ENCODE data around the gene ILDR2. TPM values are rescaled to one million over a fixed set of nuclear protein-coding genes. Genes with fewer than 3 reads are reported as not detected.

ILDR2 gene, protein sequence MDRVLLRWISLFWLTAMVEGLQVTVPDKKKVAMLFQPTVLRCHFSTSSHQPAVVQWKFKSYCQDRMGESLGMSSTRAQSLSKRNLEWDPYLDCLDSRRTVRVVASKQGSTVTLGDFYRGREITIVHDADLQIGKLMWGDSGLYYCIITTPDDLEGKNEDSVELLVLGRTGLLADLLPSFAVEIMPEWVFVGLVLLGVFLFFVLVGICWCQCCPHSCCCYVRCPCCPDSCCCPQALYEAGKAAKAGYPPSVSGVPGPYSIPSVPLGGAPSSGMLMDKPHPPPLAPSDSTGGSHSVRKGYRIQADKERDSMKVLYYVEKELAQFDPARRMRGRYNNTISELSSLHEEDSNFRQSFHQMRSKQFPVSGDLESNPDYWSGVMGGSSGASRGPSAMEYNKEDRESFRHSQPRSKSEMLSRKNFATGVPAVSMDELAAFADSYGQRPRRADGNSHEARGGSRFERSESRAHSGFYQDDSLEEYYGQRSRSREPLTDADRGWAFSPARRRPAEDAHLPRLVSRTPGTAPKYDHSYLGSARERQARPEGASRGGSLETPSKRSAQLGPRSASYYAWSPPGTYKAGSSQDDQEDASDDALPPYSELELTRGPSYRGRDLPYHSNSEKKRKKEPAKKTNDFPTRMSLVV
- total RNA-seq, result 1 to 10 TPM; 6.8 to 8.4 TPM

DNA sequence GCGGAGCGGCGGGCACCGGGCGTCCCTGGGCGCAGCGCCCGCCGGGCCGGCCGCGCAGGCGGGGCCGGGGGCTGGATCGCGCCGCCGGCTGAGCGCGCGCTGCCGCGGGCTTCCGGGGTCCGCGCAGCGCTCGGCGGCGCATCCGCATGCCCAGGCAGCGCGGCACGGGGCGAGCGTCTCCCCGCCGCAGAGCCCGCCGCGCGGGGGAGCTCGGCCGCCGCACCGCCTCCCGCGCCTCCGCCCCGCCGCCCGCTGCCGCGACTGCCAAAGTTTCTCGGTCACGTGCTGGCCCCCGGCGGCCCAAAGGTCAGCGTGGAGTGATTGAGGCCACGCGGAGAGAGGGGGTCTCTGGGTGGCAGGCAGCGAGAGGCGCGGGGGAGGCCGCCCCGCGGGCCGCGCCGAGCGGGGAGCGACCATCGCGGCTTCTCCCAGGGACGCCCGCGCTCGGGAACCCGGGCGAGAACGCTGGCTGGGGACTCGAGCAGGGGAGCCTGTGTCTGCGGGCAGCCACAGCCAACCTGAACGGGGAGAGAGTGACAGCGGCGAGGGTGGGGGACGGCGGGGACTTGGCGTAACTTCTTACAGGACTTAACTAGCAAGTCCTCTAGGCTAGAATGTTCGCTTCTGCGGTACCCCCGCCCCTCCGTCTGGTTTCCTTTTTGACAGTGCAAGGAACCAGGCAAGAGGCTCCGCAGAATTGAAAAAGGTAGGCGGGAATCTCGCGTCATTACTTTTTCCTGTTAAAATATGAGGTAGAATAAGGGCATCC is at the start of gene ILDR2:
TSS of gene ILDR2 (minus strand) at position 180 of the 769 bp plus-strand sequence. CDS start 272 bp downstream, outside the sequence.
- Mint-ChIP-seq H3K4me3 (peak within 1 kb of the TSS; percentile 83), H3K9me3 (no peaks in the 10 kb centered on the region), H3K27ac (peak within 1 kb of the TSS; percentile 83), H3K27me3 (peaks cover 35% of the 10 kb centered on the region), H3K36me3 (ENCODE audit: low read depth) (peaks cover 3% of the 10 kb centered on the region), H3K4me1 (peaks cover 45% of the 10 kb centered on the region)
- ChIA-PET POLR2A (interaction anchor here (0.6 kb wide), 1 partner anchor 70 kb away, joined by 3 read pairs; no protein-coding TSS in a partner anchor), CTCF (interaction anchor here (0.6 to 1.9 kb wide), 4 partner anchors 8 to 69 kb away, joined by 4 to 9 read pairs (median 4); no protein-coding TSS in a partner anchor)
- DNase-seq, result peak; percentile 60

DNA sequence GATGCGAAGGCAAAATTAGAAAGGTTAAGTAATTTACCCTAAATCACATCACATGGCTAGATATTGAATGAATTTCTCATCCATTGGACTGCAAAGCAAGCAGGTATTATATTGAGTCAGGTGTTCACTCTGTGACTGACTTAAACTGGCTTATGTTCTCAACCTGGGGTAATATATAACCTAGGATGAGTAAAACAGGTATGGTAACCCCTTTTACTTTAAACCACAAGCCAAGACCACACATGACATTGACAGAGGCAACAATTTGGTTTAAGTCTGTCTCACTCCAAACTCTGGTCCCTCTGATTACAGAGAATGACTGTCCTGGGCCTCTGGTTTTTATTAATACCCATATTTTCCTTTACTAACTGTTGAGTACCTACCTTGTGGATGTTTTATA is 47.0 kb upstream of the ILDR2 start:
- Mint-ChIP-seq H3K4me3 (no peak overlapping the region), H3K27ac (no peak overlapping the region), H3K27me3 (peaks cover 19% of the 10 kb centered on the region), H3K36me3 (ENCODE audit: low read depth) (no peaks in the 10 kb centered on the region), H3K9me3 (no peaks in the 10 kb centered on the region), H3K4me1 (no peaks in the 10 kb centered on the region)
- POLR2A ChIA-PET, result no interaction called here
- no peak for DNase-seq
- CTCF ChIA-PET, result interaction anchor here (0.6 kb wide), 1 partner anchor 198 kb away, joined by 4 read pairs; the partner anchor contains the start of gene POU2F1

DNA sequence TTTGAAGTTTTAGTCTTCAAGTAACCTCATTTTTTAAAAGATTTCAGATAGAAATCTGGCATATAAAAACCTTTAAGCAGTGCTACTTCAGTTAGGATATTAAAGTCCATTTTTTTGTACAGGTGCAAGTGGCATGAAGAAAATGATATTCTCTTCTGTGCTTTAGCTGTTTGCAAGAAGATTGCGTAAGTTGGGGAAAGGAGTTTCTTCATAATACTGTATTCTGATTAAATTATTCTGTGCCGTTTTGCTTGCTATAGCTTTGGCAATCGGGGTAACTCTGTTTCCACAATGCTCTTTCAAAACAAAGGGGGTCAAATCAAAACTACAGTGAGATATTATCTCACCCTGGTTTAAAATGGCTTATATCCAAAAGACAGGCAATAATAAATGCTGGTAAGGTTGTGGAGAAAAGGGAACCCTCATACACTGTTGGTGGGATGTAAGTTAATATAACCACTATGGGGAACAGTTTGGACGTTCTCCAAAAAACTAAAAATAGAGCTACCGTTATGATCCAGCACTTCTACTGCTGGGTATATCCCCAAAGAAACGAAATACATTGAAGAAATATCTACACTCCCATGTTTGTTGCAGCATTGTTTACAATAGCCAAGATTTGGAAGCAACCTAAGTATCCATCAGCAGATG is 40.9 kb upstream of the ILDR2 start:
- CTCF ChIA-PET, result interaction anchor here (0.8 kb wide), 1 partner anchor 51 kb away, joined by 3 read pairs; no protein-coding TSS in a partner anchor
- Mint-ChIP-seq H3K27me3 (peaks cover 20% of the 10 kb centered on the region), H3K4me3 (no peak overlapping the region), H3K9me3 (no peaks in the 10 kb centered on the region), H3K4me1 (peaks cover under 1% of the 10 kb centered on the region), H3K36me3 (ENCODE audit: low read depth) (no peaks in the 10 kb centered on the region), H3K27ac (no peak overlapping the region)
- POLR2A ChIA-PET, result no interaction called here
- DNase-seq, result no peak

DNA sequence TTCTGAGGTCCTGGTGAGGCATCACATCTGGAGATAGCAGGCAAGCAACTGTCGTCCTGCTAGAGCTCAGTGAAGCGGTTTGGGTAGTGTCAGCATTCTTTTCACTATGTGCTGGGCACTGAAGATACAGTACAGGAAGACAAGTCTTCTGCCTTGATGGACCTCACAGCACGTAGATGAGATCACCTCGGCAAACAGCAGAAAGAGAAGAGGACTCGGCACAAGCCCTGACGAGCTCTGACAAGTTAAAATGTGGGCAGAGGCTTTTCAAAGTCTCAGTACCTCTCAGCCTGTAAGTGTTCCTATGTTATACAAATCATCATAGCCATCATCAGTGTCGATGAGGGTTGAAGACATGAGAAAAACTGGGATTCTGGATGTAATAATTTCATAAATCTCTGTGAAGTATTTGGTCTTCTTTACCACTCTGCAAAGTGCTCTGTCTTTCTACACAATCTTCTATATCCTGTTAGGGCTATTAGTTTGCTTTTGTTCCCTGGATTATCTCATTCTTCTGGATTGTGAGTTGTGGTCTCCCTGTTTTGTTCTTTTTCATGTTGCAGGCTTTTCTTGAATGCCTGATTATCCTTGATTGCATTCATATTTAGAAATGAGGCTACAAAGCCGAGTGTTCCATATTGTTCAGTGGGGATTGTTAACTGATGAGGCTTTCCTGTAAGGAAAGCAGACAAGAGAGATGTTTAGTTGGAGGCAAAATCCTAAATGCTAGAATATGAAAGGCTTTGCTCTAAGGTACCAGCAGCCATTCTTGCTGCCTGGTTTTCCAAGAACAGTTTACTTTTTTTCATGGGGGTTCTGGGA is 38.0 kb upstream of the ILDR2 start:
- H3K9me3 Mint-ChIP-seq, result no peaks in the 10 kb centered on the region
- POLR2A ChIA-PET, result no interaction called here
- H3K27ac Mint-ChIP-seq, result no peak overlapping the region
- no peak overlapping the region for H3K4me3 Mint-ChIP-seq
- CTCF ChIA-PET, result no interaction called here
- H3K27me3 Mint-ChIP-seq, result peaks cover 25% of the 10 kb centered on the region
- no peaks in the 10 kb centered on the region for H3K36me3 Mint-ChIP-seq (ENCODE audit: low read depth)
- H3K4me1 Mint-ChIP-seq, result peaks cover 7% of the 10 kb centered on the region
- no peak for DNase-seq

DNA sequence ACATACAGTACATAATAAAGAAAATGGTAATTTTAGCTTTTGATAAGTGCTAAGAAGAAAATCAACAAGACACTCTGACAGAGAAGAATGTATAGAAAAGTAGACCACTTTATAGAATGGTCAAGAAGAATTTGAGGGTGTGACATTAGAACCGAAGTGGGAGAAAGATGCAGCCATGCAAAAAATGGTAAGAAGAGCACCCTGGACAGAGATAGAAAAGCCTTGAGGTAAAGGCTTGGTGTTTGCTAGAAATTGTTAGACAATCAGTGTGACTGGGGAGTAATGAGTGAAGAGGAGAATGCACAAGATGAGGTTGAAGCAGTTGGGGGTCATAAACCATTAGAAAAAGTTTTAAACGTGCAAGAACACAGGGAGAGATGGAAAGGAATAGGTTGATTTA is 37.2 kb upstream of the ILDR2 start:
- no peak overlapping the region for H3K4me3 Mint-ChIP-seq
- H3K27me3 Mint-ChIP-seq, result peaks cover 27% of the 10 kb centered on the region
- H3K4me1 Mint-ChIP-seq, result peaks cover 7% of the 10 kb centered on the region
- POLR2A ChIA-PET, result no interaction called here
- CTCF ChIA-PET, result no interaction called here
- H3K27ac Mint-ChIP-seq, result no peak overlapping the region
- no peak for DNase-seq
- no peaks in the 10 kb centered on the region for H3K36me3 Mint-ChIP-seq (ENCODE audit: low read depth)
- H3K9me3 Mint-ChIP-seq, result no peaks in the 10 kb centered on the region

DNA sequence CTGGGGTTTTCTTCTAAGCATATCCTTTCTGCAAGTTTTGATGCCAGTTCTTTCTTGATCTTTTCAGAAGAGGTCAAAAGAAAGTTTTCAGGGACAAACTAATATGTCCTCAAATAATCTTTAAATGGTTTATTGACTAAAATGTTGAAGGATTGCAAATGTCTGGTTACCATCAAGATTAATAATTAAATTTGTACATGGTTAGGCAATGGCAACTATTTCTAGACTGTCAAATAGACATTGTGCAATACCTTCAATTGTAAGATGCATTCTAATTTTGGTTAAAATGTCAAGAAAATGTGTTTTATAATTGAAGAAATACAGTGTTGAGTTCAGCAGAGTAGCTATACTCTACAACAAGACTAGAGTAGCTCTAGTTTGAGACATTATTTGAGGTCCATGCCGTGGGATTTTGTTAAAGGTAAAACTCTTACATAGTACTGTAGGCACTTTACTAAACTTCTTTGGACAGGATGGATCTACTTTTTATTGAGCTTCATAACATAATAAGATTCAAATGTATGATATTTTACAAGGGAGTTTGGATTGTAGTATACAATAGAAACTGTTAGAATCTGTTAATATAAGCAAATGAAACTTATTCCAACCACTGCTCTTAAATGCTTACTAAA is 36.3 kb upstream of the ILDR2 start:
- Mint-ChIP-seq H3K36me3 (ENCODE audit: low read depth) (no peaks in the 10 kb centered on the region), H3K27me3 (peaks cover 29% of the 10 kb centered on the region), H3K4me1 (peaks cover 7% of the 10 kb centered on the region), H3K9me3 (no peaks in the 10 kb centered on the region), H3K27ac (no peak overlapping the region), H3K4me3 (no peak overlapping the region)
- ChIA-PET POLR2A (no interaction called here), CTCF (no interaction called here)
- no peak for DNase-seq

DNA sequence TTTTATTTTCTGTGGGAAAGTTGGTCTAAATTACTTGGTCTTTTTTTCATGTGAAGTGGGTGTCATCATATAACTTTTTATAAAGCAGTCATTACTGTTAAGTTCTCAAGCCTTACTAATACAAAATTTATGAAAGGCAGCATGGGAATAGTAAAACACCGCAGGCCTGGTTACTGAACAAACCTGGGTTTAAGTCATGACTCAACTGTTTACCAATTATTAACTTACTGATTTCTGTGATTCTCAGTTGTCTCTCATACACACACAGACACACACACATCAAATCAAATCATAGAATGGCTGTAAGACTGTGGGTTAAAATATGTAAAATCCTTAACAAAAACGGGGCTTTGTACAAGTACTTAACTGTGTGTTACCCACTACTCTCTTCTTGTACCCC is 28.4 kb upstream of the ILDR2 start:
- DNase-seq, result no peak
- H3K27me3 Mint-ChIP-seq, result peaks cover 17% of the 10 kb centered on the region
- H3K36me3 Mint-ChIP-seq (ENCODE audit: low read depth), result peaks cover 3% of the 10 kb centered on the region
- peaks cover 15% of the 10 kb centered on the region for H3K9me3 Mint-ChIP-seq
- ChIA-PET POLR2A (no interaction called here), CTCF (no interaction called here)
- H3K4me1 Mint-ChIP-seq, result peaks cover 16% of the 10 kb centered on the region
- H3K27ac Mint-ChIP-seq, result no peak overlapping the region
- H3K4me3 Mint-ChIP-seq, result no peak overlapping the region

DNA sequence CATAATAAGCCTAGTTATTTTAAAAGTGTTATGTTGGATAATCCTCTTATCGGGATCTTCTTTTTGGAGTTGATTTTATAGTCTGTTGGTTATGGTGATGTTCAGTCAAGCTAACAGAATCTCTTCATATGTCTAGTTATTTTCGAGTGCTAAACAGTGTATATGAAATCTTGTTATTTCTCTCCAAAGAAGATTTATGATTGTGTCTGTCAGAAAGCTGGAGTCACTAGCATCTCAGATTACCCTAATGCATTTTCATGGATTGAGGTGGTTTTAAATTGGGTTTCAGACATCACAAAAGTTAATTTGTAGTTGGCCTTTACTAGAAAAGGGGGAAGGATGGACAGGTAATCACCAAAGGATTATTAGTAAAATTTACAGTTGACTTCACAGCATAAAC is 27.0 kb upstream of the ILDR2 start:
- H3K27me3 Mint-ChIP-seq, result peaks cover 14% of the 10 kb centered on the region
- no peak for DNase-seq
- H3K4me1 Mint-ChIP-seq, result peaks cover 16% of the 10 kb centered on the region
- peaks cover 15% of the 10 kb centered on the region for H3K9me3 Mint-ChIP-seq
- no peak overlapping the region for H3K27ac Mint-ChIP-seq
- ChIA-PET POLR2A (no interaction called here), CTCF (no interaction called here)
- no peak overlapping the region for H3K4me3 Mint-ChIP-seq
- peaks cover 3% of the 10 kb centered on the region for H3K36me3 Mint-ChIP-seq (ENCODE audit: low read depth)

DNA sequence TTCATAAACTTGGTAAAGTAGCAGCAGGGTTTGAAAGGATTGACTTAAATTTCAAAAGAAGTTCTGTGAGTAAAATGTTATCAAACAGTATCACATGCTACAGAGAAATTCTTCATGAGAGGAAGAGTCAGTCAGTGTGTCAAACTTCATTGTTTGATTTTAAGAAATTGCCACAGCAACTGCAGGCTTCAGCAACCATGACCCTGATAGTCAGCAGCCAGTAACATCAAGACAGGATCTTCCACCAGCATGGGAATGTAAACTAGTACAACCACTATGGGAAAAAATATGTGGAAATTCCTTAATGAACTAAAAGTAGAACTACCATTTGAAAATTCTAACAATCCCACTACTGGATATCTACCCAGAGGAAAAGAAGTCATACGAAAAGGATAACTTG is 25.2 kb upstream of the ILDR2 start:
- CTCF ChIA-PET, result interaction anchor here (0.7 kb wide), 2 partner anchors 50 to 256 kb away, joined by 3 read pairs; no protein-coding TSS in a partner anchor
- H3K27ac Mint-ChIP-seq, result no peak overlapping the region

DNA sequence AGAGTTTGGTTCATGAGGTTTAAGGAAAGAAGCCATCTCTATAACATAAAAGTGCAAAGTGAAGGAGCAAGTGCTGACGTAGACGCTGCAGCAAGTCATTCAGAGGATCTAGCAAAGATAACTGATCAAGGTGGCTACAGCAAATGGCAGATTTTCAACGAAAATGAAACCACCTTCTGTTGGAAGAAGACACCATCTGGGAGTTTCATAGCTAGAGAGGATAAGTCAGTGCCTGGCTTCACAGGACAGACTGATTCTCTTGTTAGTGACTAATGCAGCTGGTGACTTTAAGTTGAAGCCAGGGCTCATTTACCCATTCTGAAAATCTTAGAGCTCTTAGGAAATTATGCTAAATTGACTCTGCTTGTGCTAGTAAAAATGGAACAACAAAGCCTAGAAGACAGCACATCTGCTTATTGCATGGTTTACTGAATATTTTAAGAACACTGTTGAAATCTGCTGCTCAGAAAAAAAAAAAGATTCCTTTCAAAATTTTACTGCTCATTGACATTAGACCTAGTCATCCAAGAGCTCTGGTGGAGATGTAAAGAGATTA is 24.2 kb upstream of the ILDR2 start:
- ChIA-PET CTCF (interaction anchor here (0.7 to 1.2 kb wide), 7 partner anchors 33 to 255 kb away, joined by 3 to 4 read pairs (median 3); no protein-coding TSS in a partner anchor), POLR2A (no interaction called here)
- Mint-ChIP-seq H3K36me3 (ENCODE audit: low read depth) (peaks cover 3% of the 10 kb centered on the region), H3K4me1 (peaks cover 16% of the 10 kb centered on the region), H3K9me3 (peaks cover 15% of the 10 kb centered on the region), H3K27ac (peak overlapping the region; percentile 33), H3K27me3 (peaks cover 8% of the 10 kb centered on the region), H3K4me3 (no peak overlapping the region)
- no peak for DNase-seq

More for the DNA sequence above, 25.2 kb upstream of the ILDR2 start:
- DNase-seq, result no peak
- Mint-ChIP-seq H3K4me3 (no peak overlapping the region), H3K27me3 (peaks cover 14% of the 10 kb centered on the region), H3K4me1 (peaks cover 16% of the 10 kb centered on the region), H3K36me3 (ENCODE audit: low read depth) (peaks cover 3% of the 10 kb centered on the region), H3K9me3 (peaks cover 15% of the 10 kb centered on the region)
- POLR2A ChIA-PET, result no interaction called here

DNA sequence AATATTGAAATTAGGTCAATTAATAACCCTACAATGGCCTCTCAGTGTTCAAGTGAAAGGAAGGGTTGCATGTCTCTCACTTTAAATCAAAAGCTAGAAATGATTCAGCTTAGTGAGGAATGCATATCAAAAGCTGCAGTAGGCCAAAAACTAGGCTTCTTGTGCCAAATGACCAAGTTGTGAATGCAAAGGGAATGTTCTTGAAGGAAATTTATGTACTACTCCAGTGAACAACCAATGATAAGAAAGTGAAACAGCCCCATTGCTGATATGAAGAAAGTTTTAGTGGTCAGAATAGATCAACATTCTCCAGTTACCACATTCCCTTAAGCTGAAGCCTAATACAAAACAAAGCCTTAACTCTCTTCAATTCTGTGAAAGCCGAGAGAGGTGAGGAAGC is 23.7 kb upstream of the ILDR2 start:
- no peak overlapping the region for H3K4me3 Mint-ChIP-seq
- H3K27ac Mint-ChIP-seq, result peak overlapping the region; percentile 33
- peaks cover 16% of the 10 kb centered on the region for H3K4me1 Mint-ChIP-seq
- H3K36me3 Mint-ChIP-seq (ENCODE audit: low read depth), result peaks cover 3% of the 10 kb centered on the region
- DNase-seq, result no peak
- CTCF ChIA-PET, result interaction anchor here (0.9 to 1.2 kb wide), 5 partner anchors 32 to 60 kb away, joined by 3 to 4 read pairs (median 3); no protein-coding TSS in a partner anchor
- peaks cover 7% of the 10 kb centered on the region for H3K27me3 Mint-ChIP-seq
- peaks cover 15% of the 10 kb centered on the region for H3K9me3 Mint-ChIP-seq
- POLR2A ChIA-PET, result no interaction called here
